ENCODE data around the gene SLC35F6.
"Not testable (repeated sequence)": the region's sequence is repeated elsewhere in the genome, so short reads cannot be mapped to it uniquely, and the experiment has no call there.

Gene SLC35F6

DNA sequence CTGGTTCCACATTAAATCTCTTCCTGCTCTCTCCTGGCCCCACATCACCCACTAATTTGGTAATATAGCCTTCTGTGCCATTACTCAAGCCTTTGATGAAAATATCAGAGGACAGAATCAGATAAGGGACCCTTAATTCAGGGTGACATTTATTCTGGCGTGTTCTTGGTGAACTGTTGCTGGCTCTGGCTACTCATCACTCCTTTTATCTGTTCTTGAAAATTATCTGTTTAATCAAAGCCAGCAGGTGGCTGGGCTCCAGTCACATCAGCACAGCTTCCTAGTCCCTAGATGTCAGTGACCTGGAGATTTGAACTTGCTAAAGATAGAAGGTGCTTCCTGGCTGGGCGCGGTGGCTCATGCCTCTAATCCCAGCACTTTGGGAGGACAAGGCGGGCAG is 26.9 kb upstream of the SLC35F6 start:
- peaks cover 17% of the 10 kb centered on the region for H3K4me1 ChIP-seq (ENCODE audit: insufficient read depth, low read length)
- H3K36me3 ChIP-seq (ENCODE audit: insufficient read depth, low read length), result no peaks in the 10 kb centered on the region
- H2AFZ ChIP-seq (ENCODE audit: low read depth, low read length), result no peak overlapping the region
- H3K4me3 ChIP-seq (ENCODE audit: low read length), result no peak overlapping the region
- H3K27me3 ChIP-seq (ENCODE audit: insufficient read depth, low read length), result no peaks in the 10 kb centered on the region
- H3K9me3 ChIP-seq (ENCODE audit: low read length), result no peaks in the 10 kb centered on the region

DNA sequence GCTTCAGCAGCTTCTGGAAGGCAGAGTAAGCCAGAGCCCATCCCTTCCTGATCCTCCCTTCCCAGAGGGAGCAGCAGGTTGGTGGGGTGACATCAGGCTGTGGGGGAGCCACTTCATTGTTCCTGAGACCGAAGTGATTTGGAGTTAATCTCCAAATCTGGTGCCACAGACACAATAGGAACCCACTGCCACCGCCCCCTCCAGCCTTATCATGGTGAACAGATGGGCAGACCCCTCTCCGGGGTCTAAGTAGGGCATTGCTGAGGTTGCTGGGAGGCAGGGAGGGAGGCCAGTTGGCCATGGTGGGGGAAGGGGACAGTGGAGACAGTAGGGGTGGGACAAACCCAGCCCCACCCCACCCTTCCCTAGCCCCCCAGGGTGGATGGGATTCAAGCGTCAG is 25.6 kb upstream of the SLC35F6 start:
- Histone ChIP-seq H3K4me1 (ENCODE audit: insufficient read depth, low read length) (peaks cover 17% of the 10 kb centered on the region), H2AFZ (ENCODE audit: low read depth, low read length) (no peak overlapping the region), H3K9me3 (ENCODE audit: low read length) (no peaks in the 10 kb centered on the region), H3K27me3 (ENCODE audit: insufficient read depth, low read length) (no peaks in the 10 kb centered on the region), H3K36me3 (ENCODE audit: insufficient read depth, low read length) (no peaks in the 10 kb centered on the region), H3K4me3 (ENCODE audit: low read length) (no peak overlapping the region)

GRCh38 chr2:26739514-26739913 is 24.6 kb upstream of the SLC35F6 start:
- H3K36me3 ChIP-seq (ENCODE audit: insufficient read depth, low read length), result no peaks in the 10 kb centered on the region

GRCh38 chr2:26740346-26740745 is 23.7 kb upstream of the SLC35F6 start:
- no peaks in the 10 kb centered on the region for H3K36me3 ChIP-seq (ENCODE audit: insufficient read depth, low read length)
- no peak overlapping the region for H2AFZ ChIP-seq (ENCODE audit: low read depth, low read length)
- no peaks in the 10 kb centered on the region for H3K9me3 ChIP-seq (ENCODE audit: low read length)
- peaks cover 15% of the 10 kb centered on the region for H3K4me1 ChIP-seq (ENCODE audit: insufficient read depth, low read length)
- H3K27me3 ChIP-seq (ENCODE audit: insufficient read depth, low read length), result no peaks in the 10 kb centered on the region
- H3K4me3 ChIP-seq (ENCODE audit: low read length), result no peak overlapping the region

More at GRCh38 chr2:26739514-26739913, 24.6 kb upstream of the SLC35F6 start:
- H3K4me1 ChIP-seq (ENCODE audit: insufficient read depth, low read length), result peaks cover 17% of the 10 kb centered on the region
- no peaks in the 10 kb centered on the region for H3K27me3 ChIP-seq (ENCODE audit: insufficient read depth, low read length)
- no peak overlapping the region for H2AFZ ChIP-seq (ENCODE audit: low read depth, low read length)
- no peaks in the 10 kb centered on the region for H3K9me3 ChIP-seq (ENCODE audit: low read length)
- no peak overlapping the region for H3K4me3 ChIP-seq (ENCODE audit: low read length)

GRCh38 chr2:26740890-26741302 is 23.2 kb upstream of the SLC35F6 start:
- no peaks in the 10 kb centered on the region for H3K27me3 ChIP-seq (ENCODE audit: insufficient read depth, low read length)
- H2AFZ ChIP-seq (ENCODE audit: low read depth, low read length), result no peak overlapping the region
- H3K9me3 ChIP-seq (ENCODE audit: low read length), result no peaks in the 10 kb centered on the region
- H3K36me3 ChIP-seq (ENCODE audit: insufficient read depth, low read length), result no peaks in the 10 kb centered on the region
- no peak overlapping the region for H3K4me3 ChIP-seq (ENCODE audit: low read length)
- H3K4me1 ChIP-seq (ENCODE audit: insufficient read depth, low read length), result peaks cover 11% of the 10 kb centered on the region

DNA sequence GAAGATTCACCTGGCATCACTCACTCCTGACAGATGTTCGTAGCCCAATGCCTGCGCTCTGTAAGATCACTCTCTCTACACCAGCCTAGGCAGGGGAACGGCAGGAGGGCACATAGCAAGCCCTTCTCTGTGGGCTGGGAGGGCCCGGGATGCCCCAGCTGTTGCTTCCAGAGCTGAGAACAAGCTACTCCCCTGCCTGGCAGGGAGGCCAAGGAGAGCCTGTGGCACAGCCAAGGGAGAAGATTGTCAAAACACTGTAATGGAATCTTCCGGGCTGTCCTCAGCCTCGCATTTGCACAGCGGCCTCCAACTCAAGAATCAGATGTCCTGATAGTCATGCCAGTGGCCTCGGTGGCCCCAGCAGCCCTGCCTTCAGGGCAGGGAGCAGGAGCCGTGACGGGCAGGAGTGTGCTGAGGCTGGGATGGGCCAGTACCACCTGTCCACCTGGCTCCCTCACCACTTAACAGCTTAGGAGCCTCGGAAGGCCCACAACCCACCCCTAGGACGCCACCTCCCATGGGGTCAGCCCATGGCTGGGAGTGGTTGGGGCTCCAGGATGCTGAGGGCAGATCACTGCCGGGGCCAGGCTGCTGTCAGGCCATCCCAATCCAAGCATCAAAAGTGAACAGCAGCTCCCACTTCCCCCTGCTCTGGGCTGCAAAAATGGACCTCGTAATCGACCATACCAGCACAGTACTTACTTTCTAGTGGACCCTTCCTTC is 21.9 kb upstream of the SLC35F6 start:
- Histone ChIP-seq H3K9me3 (ENCODE audit: low read length) (no peaks in the 10 kb centered on the region), H3K36me3 (ENCODE audit: insufficient read depth, low read length) (no peaks in the 10 kb centered on the region), H3K4me3 (ENCODE audit: low read length) (no peak overlapping the region), H2AFZ (ENCODE audit: low read depth, low read length) (no peak overlapping the region), H3K27me3 (ENCODE audit: insufficient read depth, low read length) (no peaks in the 10 kb centered on the region), H3K4me1 (ENCODE audit: insufficient read depth, low read length) (peaks cover under 1% of the 10 kb centered on the region)

DNA sequence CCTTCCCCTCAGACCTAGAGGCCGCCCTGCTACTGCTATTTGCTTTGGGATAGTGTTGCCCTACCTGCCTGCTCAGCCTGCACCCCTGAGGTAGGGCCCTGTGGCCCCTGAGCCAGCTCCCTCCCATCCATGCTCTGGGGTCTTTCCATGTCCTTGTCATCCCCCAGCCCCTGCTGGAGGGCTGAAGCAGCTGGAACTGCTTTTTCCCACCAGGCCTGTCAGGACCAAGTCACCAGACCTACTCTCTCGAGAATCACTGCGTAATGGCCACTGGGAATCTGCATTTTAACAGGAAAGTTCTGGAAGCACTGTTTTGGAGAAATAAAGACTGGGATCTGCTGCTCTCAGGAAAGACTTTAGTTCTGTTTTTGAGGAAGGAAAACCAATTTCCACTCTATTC is 20.2 kb upstream of the SLC35F6 start:
- H2AFZ ChIP-seq (ENCODE audit: low read depth, low read length), result no peak overlapping the region
- no peaks in the 10 kb centered on the region for H3K9me3 ChIP-seq (ENCODE audit: low read length)
- no peak overlapping the region for H3K4me3 ChIP-seq (ENCODE audit: low read length)
- H3K36me3 ChIP-seq (ENCODE audit: insufficient read depth, low read length), result no peaks in the 10 kb centered on the region
- H3K4me1 ChIP-seq (ENCODE audit: insufficient read depth, low read length), result no peaks in the 10 kb centered on the region
- no peaks in the 10 kb centered on the region for H3K27me3 ChIP-seq (ENCODE audit: insufficient read depth, low read length)

DNA sequence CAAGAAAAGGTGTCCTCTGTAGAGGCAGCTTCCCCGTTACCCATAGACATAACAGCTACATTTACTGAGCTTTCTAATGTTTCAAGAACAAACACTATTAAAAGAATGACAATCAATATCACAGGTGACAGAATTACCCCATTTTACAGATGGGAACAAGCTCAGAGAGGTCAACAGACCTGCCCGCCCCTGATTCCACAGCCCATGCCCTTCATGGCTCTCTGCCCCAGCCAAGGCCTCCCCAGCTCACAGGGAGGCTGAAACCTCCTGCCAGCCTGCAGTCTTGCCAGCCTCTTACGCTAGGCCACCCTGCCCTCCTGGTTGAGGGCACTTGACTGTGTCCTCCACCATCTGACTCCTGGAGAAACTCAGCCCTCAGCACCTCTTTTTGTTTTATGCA is 19.1 kb upstream of the SLC35F6 start:
- Histone ChIP-seq H2AFZ (ENCODE audit: low read depth, low read length) (no peak overlapping the region), H3K4me1 (ENCODE audit: insufficient read depth, low read length) (peaks cover 3% of the 10 kb centered on the region), H3K36me3 (ENCODE audit: insufficient read depth, low read length) (no peaks in the 10 kb centered on the region), H3K27me3 (ENCODE audit: insufficient read depth, low read length) (no peaks in the 10 kb centered on the region), H3K4me3 (ENCODE audit: low read length) (no peak overlapping the region), H3K9me3 (ENCODE audit: low read length) (no peaks in the 10 kb centered on the region)

DNA sequence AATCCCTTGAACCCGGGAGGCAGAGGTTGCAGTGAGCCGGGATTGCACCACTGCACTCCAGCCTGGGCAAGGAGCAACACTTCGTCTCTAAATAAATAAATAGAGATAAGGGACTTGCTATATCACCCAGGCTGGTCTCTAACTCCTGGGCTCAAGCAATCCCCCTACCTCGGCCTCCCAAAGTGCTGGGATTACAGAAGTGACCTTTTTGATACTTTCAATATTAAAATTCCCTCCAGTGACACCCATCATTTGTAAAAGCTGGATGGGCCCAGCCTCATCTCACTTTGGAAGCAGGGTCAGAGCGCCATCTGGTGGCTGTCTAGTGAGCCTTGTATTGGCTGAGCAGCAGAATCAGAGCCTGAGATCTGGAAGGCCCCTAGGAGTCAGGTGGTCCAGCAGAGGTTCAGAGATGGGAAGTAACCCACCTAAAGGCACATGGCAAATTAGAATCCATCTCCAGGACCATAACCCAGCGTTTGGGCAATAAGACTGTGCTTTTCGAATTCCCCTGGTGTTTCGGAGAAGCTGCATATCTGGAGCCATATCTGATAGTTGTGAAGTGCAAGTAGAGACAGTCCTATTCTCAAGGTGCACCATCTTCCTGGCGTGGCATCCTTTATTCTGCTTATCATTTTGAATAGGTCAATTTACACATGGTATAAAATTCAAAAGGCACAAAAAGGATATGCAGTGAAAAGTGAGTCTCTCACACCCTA is 18.3 kb upstream of the SLC35F6 start:
- H3K4me3 ChIP-seq (ENCODE audit: low read length), result no peak overlapping the region
- H2AFZ ChIP-seq (ENCODE audit: low read depth, low read length), result no peak overlapping the region
- no peaks in the 10 kb centered on the region for H3K9me3 ChIP-seq (ENCODE audit: low read length)
- H3K36me3 ChIP-seq (ENCODE audit: insufficient read depth, low read length), result no peaks in the 10 kb centered on the region
- H3K4me1 ChIP-seq (ENCODE audit: insufficient read depth, low read length), result peaks cover 9% of the 10 kb centered on the region
- H3K27me3 ChIP-seq (ENCODE audit: insufficient read depth, low read length), result no peaks in the 10 kb centered on the region

DNA sequence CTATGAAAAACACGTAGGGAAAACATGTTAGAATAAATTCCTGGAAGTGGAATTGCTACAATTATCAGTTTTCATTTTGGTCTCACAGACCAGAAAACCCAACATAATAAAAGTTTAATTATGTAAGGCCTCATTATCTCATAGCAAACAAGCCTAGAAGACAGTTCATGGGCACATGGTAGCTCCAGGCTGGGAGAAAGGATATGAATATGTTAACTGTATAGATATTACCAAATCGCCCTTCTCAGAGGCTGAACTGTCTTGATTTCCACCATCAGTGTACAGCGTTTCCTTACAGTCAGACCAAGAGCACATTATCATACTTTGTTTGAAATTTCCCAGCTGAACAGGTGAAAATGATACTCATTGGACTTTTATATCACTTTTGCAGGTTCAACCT is 17.1 kb upstream of the SLC35F6 start:
- H3K4me1 ChIP-seq (ENCODE audit: insufficient read depth, low read length), result peaks cover 11% of the 10 kb centered on the region
- H2AFZ ChIP-seq (ENCODE audit: low read depth, low read length), result no peak overlapping the region
- H3K4me3 ChIP-seq (ENCODE audit: low read length), result no peak overlapping the region
- no peaks in the 10 kb centered on the region for H3K27me3 ChIP-seq (ENCODE audit: insufficient read depth, low read length)
- no peaks in the 10 kb centered on the region for H3K9me3 ChIP-seq (ENCODE audit: low read length)
- H3K36me3 ChIP-seq (ENCODE audit: insufficient read depth, low read length), result no peaks in the 10 kb centered on the region

DNA sequence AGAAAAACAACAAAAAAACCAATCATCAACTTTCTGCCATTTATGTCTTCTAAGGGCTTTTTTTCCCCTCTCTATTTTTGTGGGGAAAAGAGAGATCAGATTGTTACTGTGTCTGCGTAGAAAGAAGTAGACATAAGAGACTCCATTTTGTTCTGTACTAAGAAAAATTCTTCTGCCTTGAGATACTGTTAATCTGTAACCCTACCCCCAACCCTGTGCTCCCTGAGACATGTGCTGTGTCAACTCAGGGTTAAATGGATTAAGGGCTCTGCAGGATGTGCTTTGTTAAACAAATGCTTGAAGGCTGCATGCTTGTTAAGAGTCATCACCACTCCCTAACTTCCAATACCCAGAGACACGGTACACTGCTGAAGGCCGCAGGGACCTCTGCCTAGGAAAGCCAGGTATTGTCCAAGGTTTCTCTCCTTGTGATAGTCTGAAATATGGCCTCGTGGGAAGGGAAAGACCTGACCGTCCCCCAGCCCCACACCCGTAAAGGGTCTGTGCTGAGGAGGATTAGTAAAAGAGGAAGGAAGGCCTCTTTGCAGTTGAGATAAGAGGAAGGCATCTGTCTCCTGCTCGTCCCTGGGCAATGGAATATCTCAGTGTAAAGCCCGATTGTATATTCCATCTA is 14.2 kb upstream of the SLC35F6 start:
- not testable (repeated sequence) for H3K27me3 ChIP-seq (ENCODE audit: insufficient read depth, low read length); H3K9me3 ChIP-seq (ENCODE audit: low read length); H3K36me3 ChIP-seq (ENCODE audit: insufficient read depth, low read length)
- Histone ChIP-seq H2AFZ (ENCODE audit: low read depth, low read length) (peak overlapping the region; percentile 22), H3K4me3 (ENCODE audit: low read length) (peak overlapping the region; percentile 45), H3K4me1 (ENCODE audit: insufficient read depth, low read length) (peaks cover 28% of the 10 kb centered on the region)

- Histone ChIP-seq H3K4me1 (ENCODE audit: insufficient read depth, low read length) (peaks cover 34% of the 10 kb centered on the region), H3K4me3 (ENCODE audit: low read length) (peak overlapping the region; percentile 45), H2AFZ (ENCODE audit: low read depth, low read length) (peak overlapping the region; percentile 22)
- not testable (repeated sequence) for H3K27me3 ChIP-seq (ENCODE audit: insufficient read depth, low read length); H3K36me3 ChIP-seq (ENCODE audit: insufficient read depth, low read length); H3K9me3 ChIP-seq (ENCODE audit: low read length)
Observed at GRCh38 chr2:26750467-26750866, 13.6 kb upstream of the SLC35F6 start.

DNA sequence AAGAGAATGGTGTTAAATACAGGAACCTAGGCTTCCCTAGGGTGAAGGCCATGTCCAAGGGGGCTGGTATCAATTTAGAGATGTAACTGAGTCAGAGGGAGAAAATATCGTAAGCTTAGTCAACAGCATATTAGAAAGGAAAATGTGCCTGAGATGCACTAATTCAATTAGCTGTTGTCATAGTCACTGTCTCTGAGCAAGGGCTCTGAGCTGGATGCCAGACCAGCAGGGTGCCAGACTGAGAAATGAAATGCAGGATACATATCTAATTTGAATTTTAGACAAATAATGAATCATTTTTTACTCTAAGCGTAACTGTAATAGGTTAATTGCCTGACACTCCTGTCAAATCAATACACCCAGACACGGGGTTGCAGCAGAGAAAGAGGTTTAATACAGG is 11.4 kb upstream of the SLC35F6 start:
- H3K4me3 ChIP-seq (ENCODE audit: low read length), result no peak overlapping the region
- H3K4me1 ChIP-seq (ENCODE audit: insufficient read depth, low read length), result peaks cover 53% of the 10 kb centered on the region
- no peaks in the 10 kb centered on the region for H3K36me3 ChIP-seq (ENCODE audit: insufficient read depth, low read length)
- H3K9me3 ChIP-seq (ENCODE audit: low read length), result no peaks in the 10 kb centered on the region
- no peaks in the 10 kb centered on the region for H3K27me3 ChIP-seq (ENCODE audit: insufficient read depth, low read length)
- H2AFZ ChIP-seq (ENCODE audit: low read depth, low read length), result no peak overlapping the region
